SK-N-MC (cell line): Measurements from ENCODE around the gene SENP3.

Experiments
- EZH2 ChIP-seq: fragments of 200-600 bp; sonication (generic); IDR thresholded peaks from one replicate; pipeline ENCODE4 v1.6.1; 2017; ENCODE audit warnings: antibody characterized with exemption
- FOXP2 ChIP-seq: optimal IDR thresholded peaks from 2 replicates; pipeline ENCODE3; 2011; ENCODE audit warnings: mild to moderate bottlenecking, moderate library complexity; ENCODE audit not compliant: insufficient read depth; ENCODE audit errors: extremely low read length, control extremely low read depth
- POLR2AphosphoS5 ChIP-seq: IDR thresholded peaks from 2 replicates; pipeline ENCODE4 v1.6.1; 2012; ENCODE audit warnings: mild to moderate bottlenecking, low read depth, low read length, borderline replicate concordance

- TF ChIP-seq POLR2AphosphoS5 (no peak), EZH2 (no peak), FOXP2 (no peak)
These were observed 488 bp downstream of the SENP3 start for GRCh38 chr17:7562208-7562605.
